GM12801 (cell line): ENCODE results near the gene ZNF319.

Experiments used
- CTCF ChIP-seq: IDR thresholded peaks from one replicate; pipeline ENCODE4 v1.5.1; 2011; ENCODE audit warnings: control low read depth; ENCODE audit not compliant: insufficient read length; ENCODE audit errors: extremely low read depth

ZNF319 gene

GRCh38 chr16:57957673-57958392 is 42.6 kb downstream of the ZNF319 start:
- no peak for TF ChIP-seq CTCF

GRCh38 chr16:57956924-57957672 is 43.4 kb downstream of the ZNF319 start:
- TF ChIP-seq CTCF: no peak

- TF ChIP-seq CTCF: no peak
Measured at GRCh38 chr16:57956270-57956808, 44.1 kb downstream of the ZNF319 start.

DNA sequence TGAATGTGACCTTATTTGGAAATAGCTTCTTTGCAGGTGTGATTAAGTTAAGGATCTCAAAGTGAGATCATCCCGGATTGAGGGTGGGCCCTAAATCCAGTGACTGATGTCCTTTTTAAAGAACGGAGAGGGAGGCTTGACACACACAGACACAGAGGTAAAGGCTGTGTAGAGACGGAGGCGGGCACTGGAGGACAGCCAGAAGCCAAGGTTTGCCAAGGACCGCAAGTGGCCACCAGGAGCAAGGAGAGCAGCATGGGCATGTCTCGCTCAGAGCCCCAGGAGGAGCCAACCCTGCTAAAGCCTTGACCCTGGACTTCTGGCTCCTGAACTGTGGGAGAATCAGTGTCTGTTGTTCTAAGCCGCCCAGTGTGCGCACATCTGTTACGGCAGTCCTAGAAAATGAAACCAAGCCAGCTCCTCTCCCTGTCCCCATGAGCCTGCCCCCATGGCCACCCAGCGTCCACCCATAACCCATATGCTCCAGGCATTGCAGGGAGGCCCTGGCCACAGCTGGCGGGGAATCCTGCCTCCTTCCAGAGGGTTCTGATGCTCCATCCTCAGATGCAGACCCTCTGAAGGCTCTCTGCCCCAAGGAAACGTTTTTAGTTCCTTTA is 44.8 kb downstream of the ZNF319 start:
- no peak for TF ChIP-seq CTCF

DNA sequence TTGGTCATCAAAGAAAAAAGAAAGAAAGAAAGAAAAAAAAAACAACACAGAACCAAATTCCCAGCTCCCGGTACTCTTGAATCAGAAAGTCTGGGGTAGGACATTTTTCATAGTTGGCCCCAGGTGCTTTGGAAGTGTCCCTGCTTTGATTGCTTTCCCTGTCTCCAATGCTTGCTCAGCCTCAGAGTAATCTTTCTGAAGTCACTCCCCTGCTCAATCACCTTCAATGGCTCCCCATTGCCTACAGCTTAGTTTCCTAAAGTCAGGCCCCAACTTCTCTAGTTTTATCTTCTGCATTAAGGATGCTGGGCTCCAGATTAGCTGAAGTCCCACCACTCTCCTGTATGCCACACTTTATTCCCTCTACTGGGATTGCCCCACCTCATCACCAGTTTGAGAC is 46.6 kb downstream of the ZNF319 start:
- TF ChIP-seq CTCF: no peak

DNA sequence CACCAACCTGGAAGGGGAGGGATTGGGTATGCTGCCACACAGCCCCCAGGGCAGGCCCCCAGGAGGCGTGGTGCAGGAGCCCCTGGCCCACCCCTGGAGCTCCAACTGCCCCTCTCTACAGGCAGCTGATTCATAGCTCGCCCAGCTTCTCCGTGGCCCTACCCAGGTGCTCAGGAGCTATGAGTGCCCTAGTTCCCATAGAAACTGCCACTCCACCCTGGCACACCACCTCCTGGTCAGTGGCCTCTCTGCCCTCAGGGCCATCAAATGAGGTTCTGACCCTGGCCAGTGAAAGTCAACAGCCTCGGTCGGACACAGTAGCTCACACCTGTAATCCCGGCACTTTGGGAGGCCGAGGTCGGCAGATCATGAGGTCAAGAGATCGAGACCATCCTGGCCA is 47.6 kb downstream of the ZNF319 start:
- no peak for TF ChIP-seq CTCF

GRCh38 chr16:57951204-57951960 is 49.1 kb downstream of the ZNF319 start:
- TF ChIP-seq CTCF: no peak
